K562 (cell line): ENCODE results near the gene OLFML2A. TPM values are rescaled to one million over a fixed set of nuclear protein-coding genes. Genes with fewer than 3 reads are reported as not detected.
A peak's percentile ranks its signal among the peaks of the same experiment; 100 is the strongest.

ENCODE experiments used
- BRD9 ChIP-seq: fragments of 450-650 bp; IDR thresholded peaks from 2 replicates; pipeline ENCODE4 v1.6.1; 2018; ENCODE audit warnings: low read depth; ENCODE audit not compliant: partially characterized antibody
- CREM ChIP-seq: IDR thresholded peaks from 2 replicates; pipeline ENCODE4 v1.6.1; 2014; ENCODE audit warnings: antibody characterized with exemption, low read depth
- DDX20 ChIP-seq: fragments of 450-650 bp; IDR thresholded peaks from 2 replicates; pipeline ENCODE4 v1.6.1; 2016; ENCODE audit warnings: missing genetic modification characterization, low read depth, mild to moderate bottlenecking, missing compliant biosample characterization, moderate library complexity
- EZH2 ChIP-seq: IDR thresholded peaks from 2 replicates; pipeline ENCODE4 v1.6.1; 2012; ENCODE audit warnings: low read depth, mild to moderate bottlenecking, inconsistent platforms, low read length, borderline replicate concordance
- KAT7 ChIP-seq: sonication (generic); formaldehyde crosslinking; IDR thresholded peaks from 2 replicates; pipeline ENCODE4 v1.8.0; 2022; ENCODE audit warnings: missing genetic modification reagents, mild to moderate bottlenecking, borderline replicate concordance
- RBFOX2 ChIP-seq: fragments of 200-400 bp; formaldehyde crosslinking; IDR thresholded peaks from 2 replicates; pipeline ENCODE4 v1.6.1; 2017; ENCODE audit warnings: low read depth, mild to moderate bottlenecking, low read length, moderate library complexity
- SREBF1 ChIP-seq: fragments of 150-350 bp; IDR thresholded peaks from 2 replicates; pipeline ENCODE4 v1.6.1; 2014; ENCODE audit warnings: antibody characterized with exemption, low read depth, low read length, borderline replicate concordance
- TAF7 ChIP-seq: fragments of 450-650 bp; IDR thresholded peaks from 2 replicates; pipeline ENCODE4 v1.6.1; 2016; ENCODE audit warnings: missing genetic modification characterization, missing compliant biosample characterization
- TFAM ChIP-seq: fragments of 250-450 bp; sonication (Bioruptor Pico); conservative IDR thresholded peaks from 2 replicates; pipeline ENCODE4 v1.5.0; 2021; ENCODE audit warnings: mild to moderate bottlenecking, moderate library complexity
- YY1 ChIP-seq, 3 experiments: IDR thresholded peaks; 2 replicates each; pipeline ENCODE4 v1.6.1; 2011; ENCODE audit warnings: low read length in 2 of 3, mild to moderate bottlenecking in 2 of 3, moderate library complexity in 2 of 3, borderline replicate concordance in 1 of 3, control low read depth in 1 of 3, low read depth in 1 of 3; ENCODE audit not compliant: insufficient read depth in 3 of 3, insufficient replicate concordance in 2 of 3, control insufficient read depth in 1 of 3, insufficient read length in 1 of 3; ENCODE audit errors: extremely low read depth in 1 of 3
- ZNF12 ChIP-seq: sonication (generic); formaldehyde crosslinking; IDR thresholded peaks from 2 replicates; pipeline ENCODE4 v1.4.0; 2020; ENCODE audit warnings: mild to moderate bottlenecking, missing genetic modification reagents
- polyA plus RNA-seq, 8 experiments: library from polyadenylated mRNA; depleted of rRNA in 4 of 8; stranded (reverse) in 5 of 8; unstranded in 3 of 8; fragments of >200 nt; fragmentation: Nextera tagmentation in 2 of 8; fragmentation: Illumina TruSeq in 1 of 8; extraction: Ambion mirVana in 2 of 8; extraction: Trizol in 1 of 8; gene quantifications; 2 replicates each; pipeline versions ENCODE4 v1.2.1 to v1.2.3, GENCODE V29; 2011 to 2014; ENCODE audit warnings: inconsistent platforms in 1 of 8, missing spikeins in 1 of 8
- total RNA-seq, 7 experiments: library from RNA; depleted of rRNA in 6 of 7; stranded (reverse); fragments of >200 nt in 6 of 7; fragmentation: Illumina TruSeq in 2 of 7; extraction: Trizol in 2 of 7; gene quantifications; 2 replicates each; pipeline versions ENCODE4 v1.2.1 to v1.2.3, GENCODE V29; 2011 to 2021; ENCODE audit warnings: low replicate concordance in 1 of 7
- TF ChIP-seq, protein P1 (sequence below): sonication (generic); formaldehyde crosslinking; IDR thresholded peaks from 2 replicates; pipeline ENCODE4 v1.8.0; 2022; ENCODE audit warnings: missing genetic modification reagents, mild to moderate bottlenecking, moderate library complexity, borderline replicate concordance
- TF ChIP-seq, protein P2 (sequence below): fragments of 250-450 bp; sonication (Bioruptor Pico); IDR thresholded peaks from 2 replicates; pipeline ENCODE4 v1.6.1; 2021; ENCODE audit warnings: mild to moderate bottlenecking
- TF ChIP-seq, protein P3 (sequence below): sonication (generic); formaldehyde crosslinking; IDR thresholded peaks from 2 replicates; pipeline ENCODE4 v1.8.0; 2023; ENCODE audit warnings: mild to moderate bottlenecking, missing genetic modification reagents
- TF ChIP-seq, protein P4 (sequence below): fragments of 450-650 bp; formaldehyde crosslinking; IDR thresholded peaks from 2 replicates; pipeline ENCODE4 v1.4.0; 2022; ENCODE audit warnings: missing genetic modification characterization
- TF ChIP-seq, protein P5 (sequence below): fragments of 450-650 bp; conservative IDR thresholded peaks from 2 replicates; pipeline ENCODE4 v1.6.1; 2016; ENCODE audit warnings: missing genetic modification characterization, low read depth, mild to moderate bottlenecking, missing compliant biosample characterization, moderate library complexity
- TF ChIP-seq, protein P6 (sequence below): sonication (generic); formaldehyde crosslinking; IDR thresholded peaks from 2 replicates; pipeline ENCODE4 v1.8.0; 2022; ENCODE audit warnings: mild to moderate bottlenecking, missing genetic modification reagents

The OLFML2A gene
- total and polyA plus RNA-seq, 9 of the 15 experiments (the other 6 are each of a cell fraction or from before 2014, with no cell fraction given), result 0.16 TPM; not detected in 8

DNA sequence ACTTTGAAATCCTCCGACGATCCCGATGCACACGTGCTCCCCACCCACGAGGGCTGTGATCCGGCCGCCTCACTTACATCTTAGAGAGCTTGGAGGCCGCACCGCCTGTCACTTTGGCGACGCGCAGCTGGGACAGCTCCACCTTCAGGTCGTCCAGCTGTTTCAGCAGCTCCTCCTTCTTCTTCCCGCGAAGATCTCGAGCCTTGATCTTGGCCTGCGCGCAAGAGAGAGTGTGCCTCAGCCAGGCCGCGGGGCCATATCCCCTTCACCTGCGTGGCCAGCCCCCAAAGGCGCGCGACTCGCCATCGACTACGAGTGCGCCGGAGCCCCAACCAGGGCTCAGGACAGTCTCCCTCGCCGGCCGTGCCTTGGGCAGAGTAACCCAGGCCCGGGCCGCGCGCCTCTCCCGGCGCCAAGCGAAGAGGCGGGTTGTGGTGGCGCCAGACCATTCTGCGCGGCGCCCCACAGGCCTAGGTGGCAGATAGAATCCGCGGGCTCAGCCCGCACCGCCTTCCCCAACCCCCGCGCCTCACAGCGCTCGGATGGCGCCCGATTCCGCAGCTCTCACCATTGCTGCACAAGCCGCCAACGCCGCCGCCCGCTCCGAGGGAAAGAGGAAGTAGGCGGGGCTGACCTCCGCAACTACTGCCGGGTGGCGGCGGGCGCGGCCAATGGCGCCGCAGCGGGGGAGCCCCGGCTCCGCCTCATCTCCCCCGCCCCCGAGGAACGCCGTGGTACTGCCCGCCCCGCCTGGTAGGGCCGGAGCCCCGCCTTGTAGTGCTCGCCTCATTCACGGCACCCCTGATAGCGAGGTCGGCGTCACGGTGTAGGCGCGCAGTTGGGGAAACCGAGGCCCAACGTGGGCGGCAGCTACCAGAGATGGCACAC lies 84.7 kb downstream of the OLFML2A start, which contains the start of the genes ARPC5L and RPL35 (continued):
- TF ChIP-seq BRD9 (peak; percentile 97), TAF7 (tag) (peak; percentile 98), ZNF12 (CRISPR knock-in tag) (no peak), KAT7 (CRISPR knock-in tag) (0 out of 2 replicates have a peak, but pooled peaks have one; percentile 9), EZH2 (no peak), RBFOX2 (peak; percentile 99), SREBF1 (peak; percentile 95), YY1 (IDR thresholded peaks at IDR 0.05; ENCODE audit: borderline replicate concordance in 1 of 3, control insufficient read depth in 1 of 3, extremely low read depth in 1 of 3, insufficient read depth in 3 of 3, insufficient read length in 1 of 3, insufficient replicate concordance in 2 of 3, low read depth in 1 of 3, low read length in 2 of 3) (peak in 2 of 3 experiments; percentile 76 to 78), TFAM (CRISPR knock-in tag) (no peak), DDX20 (tag) (no peak), CREM (peak; percentile 63)
- TF ChIP-seq, protein P1, sequence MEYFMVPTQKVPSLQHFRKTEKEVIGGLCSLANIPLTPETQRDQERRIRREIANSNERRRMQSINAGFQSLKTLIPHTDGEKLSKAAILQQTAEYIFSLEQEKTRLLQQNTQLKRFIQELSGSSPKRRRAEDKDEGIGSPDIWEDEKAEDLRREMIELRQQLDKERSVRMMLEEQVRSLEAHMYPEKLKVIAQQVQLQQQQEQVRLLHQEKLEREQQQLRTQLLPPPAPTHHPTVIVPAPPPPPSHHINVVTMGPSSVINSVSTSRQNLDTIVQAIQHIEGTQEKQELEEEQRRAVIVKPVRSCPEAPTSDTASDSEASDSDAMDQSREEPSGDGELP, result peak; percentile 98
- TF ChIP-seq, protein P2, sequence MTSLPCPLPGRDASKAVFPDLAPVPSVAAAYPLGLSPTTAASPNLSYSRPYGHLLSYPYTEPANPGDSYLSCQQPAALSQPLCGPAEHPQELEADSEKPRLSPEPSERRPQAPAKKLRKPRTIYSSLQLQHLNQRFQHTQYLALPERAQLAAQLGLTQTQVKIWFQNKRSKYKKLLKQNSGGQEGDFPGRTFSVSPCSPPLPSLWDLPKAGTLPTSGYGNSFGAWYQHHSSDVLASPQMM (CRISPR knock-in tag), result no peak
- TF ChIP-seq, protein P3, sequence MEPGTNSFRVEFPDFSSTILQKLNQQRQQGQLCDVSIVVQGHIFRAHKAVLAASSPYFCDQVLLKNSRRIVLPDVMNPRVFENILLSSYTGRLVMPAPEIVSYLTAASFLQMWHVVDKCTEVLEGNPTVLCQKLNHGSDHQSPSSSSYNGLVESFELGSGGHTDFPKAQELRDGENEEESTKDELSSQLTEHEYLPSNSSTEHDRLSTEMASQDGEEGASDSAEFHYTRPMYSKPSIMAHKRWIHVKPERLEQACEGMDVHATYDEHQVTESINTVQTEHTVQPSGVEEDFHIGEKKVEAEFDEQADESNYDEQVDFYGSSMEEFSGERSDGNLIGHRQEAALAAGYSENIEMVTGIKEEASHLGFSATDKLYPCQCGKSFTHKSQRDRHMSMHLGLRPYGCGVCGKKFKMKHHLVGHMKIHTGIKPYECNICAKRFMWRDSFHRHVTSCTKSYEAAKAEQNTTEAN (CRISPR knock-in tag), result peak; percentile 27; the same call in 1 of the 2 replicates
- TF ChIP-seq, protein P4, sequence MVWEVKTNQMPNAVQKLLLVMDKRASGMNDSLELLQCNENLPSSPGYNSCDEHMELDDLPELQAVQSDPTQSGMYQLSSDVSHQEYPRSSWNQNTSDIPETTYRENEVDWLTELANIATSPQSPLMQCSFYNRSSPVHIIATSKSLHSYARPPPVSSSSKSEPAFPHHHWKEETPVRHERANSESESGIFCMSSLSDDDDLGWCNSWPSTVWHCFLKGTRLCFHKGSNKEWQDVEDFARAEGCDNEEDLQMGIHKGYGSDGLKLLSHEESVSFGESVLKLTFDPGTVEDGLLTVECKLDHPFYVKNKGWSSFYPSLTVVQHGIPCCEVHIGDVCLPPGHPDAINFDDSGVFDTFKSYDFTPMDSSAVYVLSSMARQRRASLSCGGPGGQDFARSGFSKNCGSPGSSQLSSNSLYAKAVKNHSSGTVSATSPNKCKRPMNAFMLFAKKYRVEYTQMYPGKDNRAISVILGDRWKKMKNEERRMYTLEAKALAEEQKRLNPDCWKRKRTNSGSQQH (CRISPR knock-in tag), result no peak
- TF ChIP-seq, protein P5, sequence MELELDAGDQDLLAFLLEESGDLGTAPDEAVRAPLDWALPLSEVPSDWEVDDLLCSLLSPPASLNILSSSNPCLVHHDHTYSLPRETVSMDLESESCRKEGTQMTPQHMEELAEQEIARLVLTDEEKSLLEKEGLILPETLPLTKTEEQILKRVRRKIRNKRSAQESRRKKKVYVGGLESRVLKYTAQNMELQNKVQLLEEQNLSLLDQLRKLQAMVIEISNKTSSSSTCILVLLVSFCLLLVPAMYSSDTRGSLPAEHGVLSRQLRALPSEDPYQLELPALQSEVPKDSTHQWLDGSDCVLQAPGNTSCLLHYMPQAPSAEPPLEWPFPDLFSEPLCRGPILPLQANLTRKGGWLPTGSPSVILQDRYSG, result no peak
- TF ChIP-seq, protein P6, sequence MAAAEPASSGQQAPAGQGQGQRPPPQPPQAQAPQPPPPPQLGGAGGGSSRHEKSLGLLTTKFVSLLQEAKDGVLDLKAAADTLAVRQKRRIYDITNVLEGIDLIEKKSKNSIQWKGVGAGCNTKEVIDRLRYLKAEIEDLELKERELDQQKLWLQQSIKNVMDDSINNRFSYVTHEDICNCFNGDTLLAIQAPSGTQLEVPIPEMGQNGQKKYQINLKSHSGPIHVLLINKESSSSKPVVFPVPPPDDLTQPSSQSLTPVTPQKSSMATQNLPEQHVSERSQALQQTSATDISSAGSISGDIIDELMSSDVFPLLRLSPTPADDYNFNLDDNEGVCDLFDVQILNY (CRISPR knock-in tag), result 0 out of 2 replicates have a peak, but pooled peaks have one; percentile 30
